ENCODE data around the gene ADAMTS17.

The ADAMTS17 gene

GRCh38 chr15:99977929-99978328, 363.8 kb downstream of the ADAMTS17 start:
- no peaks in the 10 kb centered on the region for H3K9me3 Mint-ChIP-seq
- no peaks in the 10 kb centered on the region for H3K4me1 Mint-ChIP-seq
- H3K36me3 Mint-ChIP-seq = no peaks in the 10 kb centered on the region
- peaks cover 6% of the 10 kb centered on the region for H3K27me3 Mint-ChIP-seq
- no peak for ATAC-seq (ENCODE audit: low read depth)
- DNase-seq (ENCODE audit: low spot score in 2 of 2) = no peak
- H3K4me3 Mint-ChIP-seq = no peak overlapping the region
- H3K27ac Mint-ChIP-seq = no peak overlapping the region

- H3K27ac Mint-ChIP-seq = no peak overlapping the region
- H3K9me3 Mint-ChIP-seq = no peaks in the 10 kb centered on the region
- no peak for ATAC-seq (ENCODE audit: low read depth)
- H3K27me3 Mint-ChIP-seq = peaks cover 4% of the 10 kb centered on the region
- no peaks in the 10 kb centered on the region for H3K4me1 Mint-ChIP-seq
- DNase-seq (ENCODE audit: low spot score in 2 of 2) = no peak
- H3K4me3 Mint-ChIP-seq = no peak overlapping the region
- H3K36me3 Mint-ChIP-seq = no peaks in the 10 kb centered on the region
Observed at GRCh38 chr15:99976811-99977271, 364.9 kb downstream of the ADAMTS17 start.

- Mint-ChIP-seq H3K9me3 (no peaks in the 10 kb centered on the region), H3K4me1 (no peaks in the 10 kb centered on the region), H3K4me3 (no peak overlapping the region), H3K27ac (no peak overlapping the region), H3K36me3 (no peaks in the 10 kb centered on the region), H3K27me3 (peaks cover 4% of the 10 kb centered on the region)
- DNase-seq (ENCODE audit: low spot score in 2 of 2) = no peak
- ATAC-seq (ENCODE audit: low read depth) = no peak
Observed at GRCh38 chr15:99976000-99976399, 365.8 kb downstream of the ADAMTS17 start.

GRCh38 chr15:99974246-99974645, 367.5 kb downstream of the ADAMTS17 start:
- ATAC-seq (ENCODE audit: low read depth) = no peak
- no peak overlapping the region for H3K4me3 Mint-ChIP-seq
- H3K27me3 Mint-ChIP-seq = peaks cover 7% of the 10 kb centered on the region
- no peaks in the 10 kb centered on the region for H3K9me3 Mint-ChIP-seq
- no peaks in the 10 kb centered on the region for H3K36me3 Mint-ChIP-seq
- no peak overlapping the region for H3K27ac Mint-ChIP-seq
- H3K4me1 Mint-ChIP-seq = no peaks in the 10 kb centered on the region
- no peak for DNase-seq (ENCODE audit: low spot score in 2 of 2)

GRCh38 chr15:99973351-99973750, 368.4 kb downstream of the ADAMTS17 start:
- ATAC-seq (ENCODE audit: low read depth) (no peak), DNase-seq (ENCODE audit: low spot score in 2 of 2) (no peak)
- H3K27ac Mint-ChIP-seq = no peak overlapping the region
- H3K36me3 Mint-ChIP-seq = no peaks in the 10 kb centered on the region
- H3K27me3 Mint-ChIP-seq = peaks cover 8% of the 10 kb centered on the region
- no peak overlapping the region for H3K4me3 Mint-ChIP-seq
- no peaks in the 10 kb centered on the region for H3K9me3 Mint-ChIP-seq
- H3K4me1 Mint-ChIP-seq = no peaks in the 10 kb centered on the region

GRCh38 chr15:99970891-99971430, 370.8 kb downstream of the ADAMTS17 start:
- no peaks in the 10 kb centered on the region for H3K9me3 Mint-ChIP-seq
- DNase-seq (ENCODE audit: low spot score in 2 of 2) = no peak
- no peak overlapping the region for H3K27ac Mint-ChIP-seq
- H3K27me3 Mint-ChIP-seq = peaks cover 7% of the 10 kb centered on the region
- H3K36me3 Mint-ChIP-seq = no peaks in the 10 kb centered on the region
- H3K4me3 Mint-ChIP-seq = no peak overlapping the region
- H3K4me1 Mint-ChIP-seq = no peaks in the 10 kb centered on the region
- no peak for ATAC-seq (ENCODE audit: low read depth)

- no peaks in the 10 kb centered on the region for H3K9me3 Mint-ChIP-seq
- no peak for DNase-seq (ENCODE audit: low spot score in 2 of 2)
- no peak for ATAC-seq (ENCODE audit: low read depth)
- H3K27ac Mint-ChIP-seq = no peak overlapping the region
- H3K4me3 Mint-ChIP-seq = no peak overlapping the region
- H3K36me3 Mint-ChIP-seq = no peaks in the 10 kb centered on the region
- no peaks in the 10 kb centered on the region for H3K4me1 Mint-ChIP-seq
- H3K27me3 Mint-ChIP-seq = peaks cover 5% of the 10 kb centered on the region
Observed at GRCh38 chr15:99969261-99969920, 372.4 kb downstream of the ADAMTS17 start.

GRCh38 chr15:99967841-99968371, 373.9 kb downstream of the ADAMTS17 start:
- H3K27me3 Mint-ChIP-seq = peaks cover 5% of the 10 kb centered on the region
- H3K4me1 Mint-ChIP-seq = no peaks in the 10 kb centered on the region
- H3K9me3 Mint-ChIP-seq = no peaks in the 10 kb centered on the region
- H3K36me3 Mint-ChIP-seq = no peaks in the 10 kb centered on the region
- DNase-seq (ENCODE audit: low spot score in 2 of 2) = no peak
- H3K4me3 Mint-ChIP-seq = no peak overlapping the region
- H3K27ac Mint-ChIP-seq = no peak overlapping the region
- ATAC-seq (ENCODE audit: low read depth) = no peak

- Mint-ChIP-seq H3K27me3 (peaks cover 5% of the 10 kb centered on the region), H3K4me1 (no peaks in the 10 kb centered on the region), H3K27ac (no peak overlapping the region), H3K36me3 (no peaks in the 10 kb centered on the region), H3K4me3 (no peak overlapping the region), H3K9me3 (peaks cover 3% of the 10 kb centered on the region)
- DNase-seq (ENCODE audit: low spot score in 2 of 2) (no peak), ATAC-seq (ENCODE audit: low read depth) (no peak)
Observed at GRCh38 chr15:99966815-99967214, 375.0 kb downstream of the ADAMTS17 start.

- DNase-seq (ENCODE audit: low spot score in 2 of 2) = no peak
- Mint-ChIP-seq H3K4me1 (no peaks in the 10 kb centered on the region), H3K4me3 (no peak overlapping the region), H3K36me3 (no peaks in the 10 kb centered on the region), H3K27me3 (peaks cover 5% of the 10 kb centered on the region), H3K27ac (no peak overlapping the region), H3K9me3 (peaks cover 4% of the 10 kb centered on the region)
- no peak for ATAC-seq (ENCODE audit: low read depth)
Observed at GRCh38 chr15:99965376-99965775, 376.4 kb downstream of the ADAMTS17 start.

- Mint-ChIP-seq H3K9me3 (peaks cover 6% of the 10 kb centered on the region), H3K4me3 (no peak overlapping the region), H3K4me1 (no peaks in the 10 kb centered on the region), H3K27ac (no peak overlapping the region), H3K36me3 (no peaks in the 10 kb centered on the region), H3K27me3 (peaks cover 3% of the 10 kb centered on the region)
- ATAC-seq (ENCODE audit: low read depth) (no peak), DNase-seq (ENCODE audit: low spot score in 2 of 2) (no peak)
Observed at GRCh38 chr15:99963976-99964375, 377.8 kb downstream of the ADAMTS17 start.

- Mint-ChIP-seq H3K9me3 (peaks cover 6% of the 10 kb centered on the region), H3K4me3 (no peak overlapping the region), H3K36me3 (no peaks in the 10 kb centered on the region), H3K27me3 (peaks cover 5% of the 10 kb centered on the region), H3K4me1 (no peaks in the 10 kb centered on the region), H3K27ac (no peak overlapping the region)
- ATAC-seq (ENCODE audit: low read depth) (no peak), DNase-seq (ENCODE audit: low spot score in 2 of 2) (no peak)
Observed at GRCh38 chr15:99963096-99963825, 378.5 kb downstream of the ADAMTS17 start.

- ATAC-seq (ENCODE audit: low read depth) (no peak), DNase-seq (ENCODE audit: low spot score in 2 of 2) (no peak)
- H3K4me1 Mint-ChIP-seq = no peaks in the 10 kb centered on the region
- H3K27ac Mint-ChIP-seq = no peak overlapping the region
- H3K4me3 Mint-ChIP-seq = no peak overlapping the region
- peaks cover 6% of the 10 kb centered on the region for H3K9me3 Mint-ChIP-seq
- no peaks in the 10 kb centered on the region for H3K36me3 Mint-ChIP-seq
- H3K27me3 Mint-ChIP-seq = peaks cover 10% of the 10 kb centered on the region
Observed at GRCh38 chr15:99962006-99962561, 379.7 kb downstream of the ADAMTS17 start.

GRCh38 chr15:99961011-99961441, 380.7 kb downstream of the ADAMTS17 start:
- no peaks in the 10 kb centered on the region for H3K36me3 Mint-ChIP-seq
- peaks cover 6% of the 10 kb centered on the region for H3K9me3 Mint-ChIP-seq
- no peaks in the 10 kb centered on the region for H3K4me1 Mint-ChIP-seq
- H3K27me3 Mint-ChIP-seq = peaks cover 17% of the 10 kb centered on the region
- H3K27ac Mint-ChIP-seq = no peak overlapping the region
- no peak overlapping the region for H3K4me3 Mint-ChIP-seq
- DNase-seq (ENCODE audit: low spot score in 2 of 2) (no peak), ATAC-seq (ENCODE audit: low read depth) (no peak)
